Suppressor macrophage (primary cell): ENCODE data around the gene ZNF563.

ENCODE experiments used
- DNase-seq, 4 experiments: peaks; one replicate each; pipeline ENCODE4 v3.0.0-alpha.2; 2020 to 2022

Gene ZNF563

DNA sequence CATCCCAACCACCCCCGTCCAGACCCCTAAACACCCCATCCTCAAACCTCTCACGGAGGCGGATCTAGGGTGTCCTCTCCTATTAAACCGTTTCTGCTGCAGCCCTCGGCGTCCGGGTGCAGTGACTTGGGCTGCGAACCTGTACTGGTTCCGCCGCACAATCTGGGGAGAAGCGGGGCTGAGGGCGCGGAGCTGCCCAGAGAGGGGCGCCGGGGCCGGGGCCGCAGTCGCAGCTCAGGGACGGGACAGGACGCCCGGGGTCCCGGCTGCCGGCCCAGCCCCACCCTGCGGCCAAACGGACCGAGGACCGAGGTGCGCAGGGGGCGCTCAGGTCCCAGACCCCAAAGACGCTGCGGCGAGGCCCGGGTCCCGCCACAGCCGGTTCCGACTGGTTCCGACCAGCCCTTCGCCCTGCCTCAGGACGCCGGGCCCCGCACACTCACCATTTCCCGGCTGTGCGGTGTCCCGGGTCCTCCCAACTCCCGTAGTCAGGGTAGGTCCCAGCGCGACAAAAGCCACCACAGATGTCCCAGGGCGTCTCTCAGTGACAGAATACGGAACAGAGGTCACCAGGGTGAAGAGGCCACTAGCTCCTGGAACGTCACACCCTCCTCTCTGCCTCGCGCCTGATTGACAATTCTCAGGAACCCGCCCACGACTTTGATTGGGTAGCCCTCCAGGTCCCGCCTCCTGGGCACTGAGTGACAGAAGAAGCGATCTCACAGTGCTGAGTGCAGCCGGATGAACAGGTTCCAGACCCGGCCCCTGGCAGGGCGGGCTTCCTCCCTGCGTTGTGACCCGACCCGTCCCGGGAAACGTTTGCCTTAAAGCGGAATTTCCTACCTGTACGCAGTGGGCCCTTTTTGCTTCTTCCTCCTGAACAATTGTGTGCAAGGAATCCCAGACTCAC lies 38.9 kb downstream of the ZNF563 start, which contains the start of gene ZNF44:
TSS of gene ZNF44 (minus strand) at position 635 of the 910 bp plus-strand sequence. CDS start at position 446, 189 bp downstream.
- peak; percentile 98 to 99 (median 98) for DNase-seq

- DNase-seq = peak; percentile 56 to 84 (median 72)
These were observed 39.6 kb downstream of the ZNF563 start for GRCh38 chr19:12293777-12294248.

DNA sequence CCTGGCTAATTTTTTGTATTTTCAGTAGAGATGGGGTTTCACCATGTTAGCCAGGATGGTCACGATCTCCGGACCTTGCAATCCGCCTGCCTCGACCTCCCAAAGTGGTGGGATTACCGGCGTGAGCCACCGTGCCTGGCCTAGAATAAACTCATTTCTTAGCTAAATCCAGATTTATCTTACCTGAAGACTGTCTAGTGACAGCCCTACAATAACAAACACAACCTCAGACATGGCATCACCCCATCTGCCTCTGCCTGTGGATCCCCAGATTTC lies 43.7 kb downstream of the ZNF563 start:
- no peak for DNase-seq

- DNase-seq = no peak
These were observed 45.4 kb downstream of the ZNF563 start for GRCh38 chr19:12287958-12288500.

- DNase-seq = no peak
These were observed 48.8 kb downstream of the ZNF563 start for GRCh38 chr19:12284631-12285030.

DNA sequence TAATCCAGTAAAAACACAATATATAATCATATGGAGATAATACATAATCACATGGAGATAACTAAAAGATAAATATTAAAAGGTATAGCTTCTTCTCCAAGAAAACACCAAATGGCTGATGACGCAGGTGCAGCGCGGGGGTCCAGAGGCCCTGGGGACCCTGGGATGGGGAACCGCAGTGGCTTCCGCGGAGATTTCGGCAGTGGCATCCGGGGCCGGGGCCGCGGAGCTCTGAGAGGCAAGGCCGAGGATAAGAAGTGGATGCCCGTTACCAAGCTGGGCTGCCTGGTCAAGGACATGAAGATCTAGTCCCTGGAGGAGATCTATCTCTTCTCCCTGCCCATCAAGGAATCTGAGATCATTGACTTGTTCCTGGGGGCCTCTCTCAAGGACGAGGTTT lies 49.2 kb downstream of the ZNF563 start:
- DNase-seq = no peak

- no peak for DNase-seq
These were observed 54.7 kb downstream of the ZNF563 start for GRCh38 chr19:12278713-12279112.

DNA sequence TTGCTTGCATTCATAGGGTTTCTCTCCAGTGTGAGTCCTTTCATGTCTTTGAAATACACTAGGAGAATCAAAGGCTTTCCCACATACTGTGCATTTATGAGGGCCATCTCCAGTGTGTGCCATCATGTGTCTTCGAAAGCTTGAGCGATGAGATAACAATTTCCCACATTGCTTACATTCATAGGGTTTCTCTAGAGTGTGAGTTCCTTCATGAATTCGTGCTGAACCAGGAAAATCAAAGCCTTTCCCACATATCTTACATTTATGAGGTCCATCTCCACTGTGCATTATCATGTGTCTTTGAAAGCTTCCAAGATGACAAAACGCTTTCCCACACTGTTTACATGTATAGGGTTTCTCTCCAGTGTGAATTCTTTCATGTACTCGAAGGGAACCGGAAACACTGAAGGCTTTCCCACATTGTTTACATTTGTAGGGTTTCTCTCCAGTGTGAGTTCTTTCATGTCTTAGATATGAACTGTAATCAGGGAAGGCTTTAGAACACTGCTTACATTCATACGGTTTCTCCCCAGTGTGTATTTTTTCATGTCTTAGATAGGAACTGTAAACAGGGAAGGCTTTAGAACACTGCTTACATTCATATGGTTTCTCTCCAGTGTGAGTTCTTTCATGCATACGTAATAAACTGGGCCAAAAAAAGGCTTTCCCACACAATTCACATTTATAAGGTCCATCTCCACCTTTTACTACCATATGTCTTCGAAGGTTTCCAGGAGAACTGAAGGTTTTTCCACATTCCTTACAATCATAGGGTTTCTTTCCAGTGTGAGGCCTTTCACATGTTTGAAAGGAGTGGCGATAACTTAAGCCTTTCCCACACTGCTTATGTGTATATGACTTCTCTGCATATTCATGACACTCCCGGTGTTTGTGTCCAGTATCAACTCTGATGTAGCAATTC lies 60.2 kb downstream of the ZNF563 start:
- DNase-seq = no peak

- DNase-seq = no peak
These were observed 61.0 kb downstream of the ZNF563 start for GRCh38 chr19:12272386-12272785.

DNA sequence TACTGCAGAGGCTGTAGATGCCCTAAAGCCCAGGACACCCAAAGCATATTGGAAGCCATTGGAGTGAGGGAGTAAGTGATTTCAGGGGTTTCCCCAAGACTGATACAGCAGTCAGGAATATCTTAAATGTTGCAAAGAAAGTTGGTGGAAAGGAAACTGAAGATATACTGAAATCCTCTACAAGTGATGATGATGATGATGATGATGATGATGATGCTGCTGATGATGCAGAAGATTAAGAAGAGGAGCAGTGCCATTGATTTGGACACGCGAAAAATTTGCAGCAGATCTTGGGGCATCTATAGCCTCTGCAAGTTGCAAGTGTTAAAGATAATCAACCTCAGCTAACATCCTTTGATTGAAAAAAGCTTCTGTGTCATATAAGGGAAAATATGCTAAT lies 62.6 kb downstream of the ZNF563 start:
- no peak for DNase-seq
